Mesendoderm (in vitro differentiated cells): ENCODE measurements around the gene COPS7B.

ENCODE experiments used
- DNase-seq: peaks from one replicate; pipeline ENCODE4 v3.0.0; 2013
- H2AK5ac ChIP-seq: 2 replicates; pipeline ENCODE4 v1.6.1; 2013; ENCODE audit warnings: low read length, inconsistent platforms
- H2BK120ac ChIP-seq: 2 replicates; pipeline ENCODE4 v1.6.1; 2013; ENCODE audit warnings: low read depth, mild to moderate bottlenecking, low read length, moderate library complexity, mixed read lengths
- H2BK15ac ChIP-seq: replicated peaks from 2 replicates; pipeline ENCODE4 v1.6.1; 2013; ENCODE audit warnings: low read depth, mild to moderate bottlenecking, moderate library complexity
- H2BK5ac ChIP-seq: 2 replicates; pipeline ENCODE4 v1.6.1; 2013; ENCODE audit warnings: low read length, inconsistent platforms
- H3K18ac ChIP-seq: 2 replicates; pipeline ENCODE4 v1.6.1; 2013; ENCODE audit warnings: mild to moderate bottlenecking, low read length, mixed read lengths
- H3K23ac ChIP-seq: one replicate; pipeline ENCODE4 v1.6.1; 2013; ENCODE audit warnings: low read length
- H3K27ac ChIP-seq: 2 replicates; pipeline ENCODE4 v1.5.1; 2013; ENCODE audit warnings: low read depth, mild to moderate bottlenecking, inconsistent platforms, low read length, moderate library complexity
- H3K27me3 ChIP-seq: 2 replicates; pipeline ENCODE4 v1.6.1; 2013; ENCODE audit warnings: low read length, control low read depth, mild to moderate bottlenecking, inconsistent platforms; ENCODE audit not compliant: insufficient read depth, poor library complexity
- H3K36me3 ChIP-seq: 2 replicates; pipeline ENCODE4 v1.6.1; 2013; ENCODE audit warnings: low read length, inconsistent platforms; ENCODE audit not compliant: control insufficient read depth, insufficient read depth
- H3K4ac ChIP-seq: one replicate; pipeline ENCODE4 v1.6.1; 2013; ENCODE audit warnings: low read depth, mild to moderate bottlenecking, low read length, moderate library complexity
- H3K4me1 ChIP-seq: 2 replicates; pipeline ENCODE4 v1.6.1; 2013; ENCODE audit warnings: low read depth, low read length, inconsistent platforms; ENCODE audit not compliant: control insufficient read depth
- H3K4me2 ChIP-seq: 2 replicates; pipeline ENCODE4 v1.6.1; 2013; ENCODE audit warnings: low read length
- H3K4me3 ChIP-seq: 2 replicates; pipeline ENCODE4 v1.5.1; 2013; ENCODE audit warnings: mild to moderate bottlenecking, low read length
- H3K56ac ChIP-seq: one replicate; pipeline ENCODE4 v1.6.1; 2013; ENCODE audit warnings: low read length
- H3K79me1 ChIP-seq: 2 replicates; pipeline ENCODE4 v1.6.1; 2013; ENCODE audit warnings: low read length, inconsistent platforms
- H3K79me2 ChIP-seq: 2 replicates; pipeline ENCODE4 v1.6.1; 2013; ENCODE audit warnings: mild to moderate bottlenecking, low read length; ENCODE audit not compliant: control insufficient read depth, insufficient read depth
- H3K9ac ChIP-seq: 2 replicates; pipeline ENCODE4 v1.6.1; 2013; ENCODE audit warnings: low read length, inconsistent platforms
- H4K5ac ChIP-seq: one replicate; pipeline ENCODE4 v1.6.1; 2013; ENCODE audit warnings: low read length
- H4K8ac ChIP-seq: one replicate; pipeline ENCODE4 v1.6.1; 2013; ENCODE audit warnings: low read depth, mild to moderate bottlenecking, control low read depth, low read length, moderate library complexity
- WGBS: extraction: QIAGEN DNeasy Blood & Tissue Kit; methylation state at CpG from one replicate; pipeline ENCODE4 v1.1.7; 2013; ENCODE audit warnings: low lambda C conversion rate, missing lambda C conversion rate; ENCODE audit not compliant: insufficient coverage; ENCODE audit errors: extremely low coverage; 5-methylcytosine and 5-hydroxymethylcytosine counted together

The COPS7B gene

DNA sequence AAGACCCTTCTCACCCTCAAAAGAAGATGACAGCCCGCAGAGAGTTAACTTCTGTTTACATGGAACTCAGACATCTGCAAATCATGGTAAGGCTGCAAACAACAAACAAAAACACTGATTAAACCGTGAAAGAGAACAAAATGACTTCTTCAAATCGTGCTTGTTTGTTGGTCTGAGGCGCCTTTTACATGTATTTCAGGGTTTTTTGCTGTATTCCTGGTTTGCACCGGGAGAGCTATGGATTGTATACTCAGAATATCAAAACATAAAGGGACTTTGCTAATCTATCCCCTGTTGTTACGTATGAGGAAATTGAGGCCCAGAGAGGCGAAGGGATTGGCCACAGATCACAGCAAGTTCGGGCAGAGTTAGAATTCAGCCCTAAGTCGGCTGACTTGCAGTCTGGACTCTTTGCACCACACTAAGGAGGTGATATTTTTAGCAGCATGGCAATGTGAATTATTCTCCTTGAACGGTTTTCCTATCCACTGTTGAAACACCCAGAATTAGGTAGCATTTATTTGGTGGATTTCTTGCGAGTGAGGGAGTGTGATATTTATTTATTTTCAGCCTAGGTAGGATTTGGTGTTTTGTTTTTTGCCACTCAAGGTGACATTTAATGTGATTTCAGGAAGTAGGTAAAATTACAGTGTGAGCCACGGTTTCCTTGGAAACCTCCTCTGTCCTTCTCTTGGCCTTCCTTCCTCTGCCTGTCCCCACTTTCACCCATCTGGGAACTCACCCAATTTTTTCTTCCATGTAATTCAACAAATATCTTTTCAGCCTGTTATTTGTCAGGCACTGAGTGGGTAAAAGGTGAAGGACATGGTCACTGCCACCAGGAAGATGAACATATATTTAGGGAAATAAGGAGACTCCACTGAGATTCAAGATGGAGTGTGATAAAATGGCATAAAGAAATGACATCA, 4.2 kb upstream of the COPS7B start:
- Histone ChIP-seq H3K27me3 (no peaks in the 10 kb centered on the region), H3K27ac (no peak overlapping the region), H3K18ac (no peak overlapping the region), H3K9ac (peak overlapping the region; percentile 58), H3K4me2 (peak overlapping the region; percentile 74), H3K79me2 (peaks cover 3% of the 10 kb centered on the region), H4K5ac (no peak overlapping the region), H4K8ac (no peak overlapping the region), H3K4me1 (peaks cover 4% of the 10 kb centered on the region), H3K36me3 (no peaks in the 10 kb centered on the region), H3K4me3 (peak overlapping the region; percentile 68), H3K23ac (no peak overlapping the region), H2BK120ac (no peak overlapping the region), H2BK5ac (no peak overlapping the region), H2BK15ac (no peak overlapping the region), H3K56ac (peak overlapping the region; percentile 77), H3K79me1 (peaks cover 9% of the 10 kb centered on the region), H3K4ac (no peak overlapping the region), H2AK5ac (no peak overlapping the region)
- peak; percentile 29 for DNase-seq
- no CpG with 5 or more reads among the region's 12 CpGs for WGBS

DNA sequence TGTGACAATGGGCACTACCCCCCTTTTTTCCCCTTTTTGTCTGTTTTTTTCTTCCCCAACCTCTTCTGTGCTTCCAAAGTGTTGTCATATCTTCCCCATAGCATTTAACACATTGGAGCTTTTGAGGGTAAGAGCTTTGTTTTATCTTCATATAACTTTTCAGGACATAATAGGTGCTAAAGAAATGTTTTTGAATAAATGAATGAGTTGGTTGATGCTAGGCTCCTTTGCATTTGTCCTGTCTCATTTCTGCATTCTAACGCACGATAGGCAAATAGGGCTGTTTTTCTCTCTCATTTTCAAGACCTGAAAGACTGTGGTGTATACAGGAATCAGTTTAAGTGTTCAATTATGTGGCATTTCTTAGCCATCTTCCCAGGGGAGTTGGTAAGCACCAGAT, 832 bp upstream of the COPS7B start:
- DNase-seq: no peak
- Histone ChIP-seq H3K4me1 (peaks cover 6% of the 10 kb centered on the region), H3K4me3 (no peak overlapping the region), H3K79me1 (peaks cover 23% of the 10 kb centered on the region), H3K36me3 (no peaks in the 10 kb centered on the region), H2BK5ac (no peak overlapping the region), H3K27me3 (no peaks in the 10 kb centered on the region), H2BK15ac (no peak overlapping the region), H3K79me2 (peaks cover 28% of the 10 kb centered on the region), H3K23ac (no peak overlapping the region), H3K4ac (peak overlapping the region; percentile 56), H4K5ac (peak overlapping the region; percentile 76), H2BK120ac (no peak overlapping the region), H2AK5ac (no peak overlapping the region), H3K4me2 (peak overlapping the region; percentile 57), H3K9ac (peak overlapping the region; percentile 83), H4K8ac (no peak overlapping the region), H3K27ac (no peak overlapping the region), H3K56ac (peak overlapping the region; percentile 91), H3K18ac (no peak overlapping the region)
- WGBS: no CpG with 5 or more reads among the region's 2 CpGs

DNA sequence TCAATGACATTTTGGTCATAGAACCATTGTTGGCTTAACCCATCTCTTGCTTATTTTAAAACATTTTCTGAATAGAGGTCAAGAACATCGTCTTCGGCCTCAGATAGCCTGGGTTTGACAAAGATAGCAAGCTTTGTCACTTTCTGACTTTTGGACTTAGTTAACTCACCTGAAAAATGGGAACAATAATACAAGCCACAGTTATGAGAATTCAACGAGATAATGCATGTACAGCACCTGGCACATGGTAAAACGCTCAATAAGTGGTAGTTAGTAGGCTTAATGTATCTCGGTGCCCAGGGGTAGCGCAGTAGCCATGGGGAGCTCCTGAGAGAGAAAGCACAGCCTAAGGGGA, 446 bp upstream of the COPS7B start:
- Histone ChIP-seq H3K18ac (no peak overlapping the region), H2BK120ac (no peak overlapping the region), H3K79me1 (peaks cover 23% of the 10 kb centered on the region), H3K4me2 (peak overlapping the region; percentile 57), H3K9ac (peak overlapping the region; percentile 83), H3K4me3 (peak overlapping the region; percentile 42), H3K23ac (no peak overlapping the region), H3K27ac (peak overlapping the region; percentile 46), H4K5ac (peak overlapping the region; percentile 76), H3K4ac (peak overlapping the region; percentile 92), H2BK15ac (no peak overlapping the region), H4K8ac (no peak overlapping the region), H3K79me2 (peaks cover 28% of the 10 kb centered on the region), H2BK5ac (no peak overlapping the region), H2AK5ac (no peak overlapping the region), H3K4me1 (peaks cover 6% of the 10 kb centered on the region), H3K56ac (peak overlapping the region; percentile 91), H3K27me3 (no peaks in the 10 kb centered on the region), H3K36me3 (no peaks in the 10 kb centered on the region)
- no CpG with 5 or more reads among the region's 6 CpGs for WGBS
- DNase-seq: no peak

DNA sequence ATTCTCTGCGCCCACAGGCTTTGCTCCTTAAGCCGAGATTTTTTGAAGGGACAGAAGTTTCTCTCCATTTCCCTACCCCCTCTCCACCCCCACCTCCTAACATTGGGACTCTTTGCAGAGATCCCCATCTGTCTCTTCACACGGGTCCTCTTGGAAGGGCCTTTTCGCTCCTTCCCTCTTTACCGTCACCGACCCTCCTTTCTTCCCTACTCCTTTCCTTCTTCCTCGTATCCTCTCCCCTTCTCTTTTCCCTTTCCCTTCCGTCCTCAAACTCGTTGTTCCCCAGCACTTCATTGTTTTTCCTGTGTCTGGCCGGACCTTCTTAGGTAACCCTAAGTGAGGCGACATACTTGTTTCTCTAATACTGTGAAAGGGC, 660 bp downstream of the COPS7B start:
- no peak overlapping the region for H2BK5ac ChIP-seq
- no peak overlapping the region for H3K18ac ChIP-seq
- no peak overlapping the region for H3K4ac ChIP-seq
- H4K5ac ChIP-seq: no peak overlapping the region
- no peak overlapping the region for H4K8ac ChIP-seq
- H3K56ac ChIP-seq: peak overlapping the region; percentile 91
- H2BK120ac ChIP-seq: no peak overlapping the region
- H3K23ac ChIP-seq: peak overlapping the region; percentile 35
- H3K4me1 ChIP-seq: peaks cover 6% of the 10 kb centered on the region
- H3K4me3 ChIP-seq: peak overlapping the region; percentile 42
- WGBS: no CpG with 5 or more reads among the region's 11 CpGs
- no peak overlapping the region for H3K27ac ChIP-seq
- peak overlapping the region; percentile 83 for H3K9ac ChIP-seq
- no peak overlapping the region for H2AK5ac ChIP-seq
- H3K27me3 ChIP-seq: no peaks in the 10 kb centered on the region
- peaks cover 31% of the 10 kb centered on the region for H3K79me2 ChIP-seq
- DNase-seq: no peak
- H3K36me3 ChIP-seq: no peaks in the 10 kb centered on the region
- peaks cover 29% of the 10 kb centered on the region for H3K79me1 ChIP-seq
- H2BK15ac ChIP-seq: no peak overlapping the region
- H3K4me2 ChIP-seq: peak overlapping the region; percentile 87

DNA sequence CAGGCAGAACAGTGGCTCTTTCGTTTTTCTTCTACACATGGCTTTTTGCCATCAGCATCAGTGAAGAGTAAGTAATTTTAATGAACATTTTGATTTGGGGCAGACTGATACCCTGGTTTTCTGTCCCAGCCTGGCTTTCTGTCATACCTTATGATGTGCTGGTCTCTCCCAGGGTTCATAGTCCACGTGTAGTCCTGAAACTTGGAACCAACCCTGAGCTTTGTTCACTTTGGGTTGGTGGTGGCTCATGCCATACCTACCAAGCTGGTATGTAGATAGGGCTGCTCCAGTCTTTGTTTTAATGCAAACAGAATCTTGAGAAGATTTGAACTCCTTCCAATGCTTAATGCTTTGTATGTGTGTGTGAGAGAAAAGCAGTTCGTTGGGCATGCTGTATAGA, 4.9 kb downstream of the COPS7B start:
- WGBS: no CpG with 5 or more reads among the region's 3 CpGs
- Histone ChIP-seq H3K36me3 (peaks cover 3% of the 10 kb centered on the region), H3K4me3 (no peak overlapping the region)

More for the DNA sequence above, 4.9 kb downstream of the COPS7B start:
- no peak for DNase-seq
- no peak overlapping the region for H4K8ac ChIP-seq
- no peak overlapping the region for H4K5ac ChIP-seq
- H3K9ac ChIP-seq: no peak overlapping the region
- H2BK15ac ChIP-seq: no peak overlapping the region
- no peak overlapping the region for H2AK5ac ChIP-seq
- no peaks in the 10 kb centered on the region for H3K27me3 ChIP-seq
- H3K56ac ChIP-seq: no peak overlapping the region
- no peak overlapping the region for H3K18ac ChIP-seq
- peaks cover 2% of the 10 kb centered on the region for H3K4me1 ChIP-seq
- peaks cover 35% of the 10 kb centered on the region for H3K79me2 ChIP-seq
- H3K23ac ChIP-seq: no peak overlapping the region
- H3K27ac ChIP-seq: no peak overlapping the region
- peaks cover 28% of the 10 kb centered on the region for H3K79me1 ChIP-seq
- no peak overlapping the region for H3K4ac ChIP-seq
- no peak overlapping the region for H2BK120ac ChIP-seq
- no peak overlapping the region for H3K4me2 ChIP-seq
- H2BK5ac ChIP-seq: no peak overlapping the region
